ENCODE measurements around the gene BTBD9.

GRCh38 chr6:38391626-38392579 lies 247.8 kb downstream of the BTBD9 start:
- TF ChIP-seq, protein P1, sequence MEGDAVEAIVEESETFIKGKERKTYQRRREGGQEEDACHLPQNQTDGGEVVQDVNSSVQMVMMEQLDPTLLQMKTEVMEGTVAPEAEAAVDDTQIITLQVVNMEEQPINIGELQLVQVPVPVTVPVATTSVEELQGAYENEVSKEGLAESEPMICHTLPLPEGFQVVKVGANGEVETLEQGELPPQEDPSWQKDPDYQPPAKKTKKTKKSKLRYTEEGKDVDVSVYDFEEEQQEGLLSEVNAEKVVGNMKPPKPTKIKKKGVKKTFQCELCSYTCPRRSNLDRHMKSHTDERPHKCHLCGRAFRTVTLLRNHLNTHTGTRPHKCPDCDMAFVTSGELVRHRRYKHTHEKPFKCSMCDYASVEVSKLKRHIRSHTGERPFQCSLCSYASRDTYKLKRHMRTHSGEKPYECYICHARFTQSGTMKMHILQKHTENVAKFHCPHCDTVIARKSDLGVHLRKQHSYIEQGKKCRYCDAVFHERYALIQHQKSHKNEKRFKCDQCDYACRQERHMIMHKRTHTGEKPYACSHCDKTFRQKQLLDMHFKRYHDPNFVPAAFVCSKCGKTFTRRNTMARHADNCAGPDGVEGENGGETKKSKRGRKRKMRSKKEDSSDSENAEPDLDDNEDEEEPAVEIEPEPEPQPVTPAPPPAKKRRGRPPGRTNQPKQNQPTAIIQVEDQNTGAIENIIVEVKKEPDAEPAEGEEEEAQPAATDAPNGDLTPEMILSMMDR (IDR thresholded peaks at IDR 0.05; ENCODE audit: poor library complexity): no peak
- TF ChIP-seq EZH2phosphoT487 (IDR thresholded peaks at IDR 0.05; ENCODE audit: low read depth, severe bottlenecking, unreplicated experiment): no peak

Data from hepatocyte (in vitro differentiated cells).